ENCODE results near the gene C9orf152. TPM values are rescaled to one million over a fixed set of nuclear protein-coding genes. Genes with fewer than 3 reads are reported as not detected.

The C9orf152 gene
- total RNA-seq, 2 experiments from 2014 or later = not detected

GRCh38 chr9:110173322-110173642 is 34.7 kb downstream of the C9orf152 start:
- POLR2A ChIA-PET = interaction anchor here (0.5 kb wide), 1 partner anchor 264 kb away, joined by 3 read pairs; no protein-coding TSS in a partner anchor

GRCh38 chr9:110170357-110171257 is 37.4 kb downstream of the C9orf152 start:
- Mint-ChIP-seq H3K27me3 (no peaks in the 10 kb centered on the region), H3K36me3 (peaks cover 20% of the 10 kb centered on the region), H3K9me3 (no peaks in the 10 kb centered on the region), H3K4me3 (no peak overlapping the region), H3K4me1 (ENCODE audit: low read depth) (peaks cover 6% of the 10 kb centered on the region), H3K27ac (no peak overlapping the region)
- CTCF ChIA-PET = interaction anchor here (0.7 kb wide), 1 partner anchor 112 kb away, joined by 4 read pairs; no protein-coding TSS in a partner anchor
- no peak for DNase-seq
- POLR2A ChIA-PET = no interaction called here
- intact Hi-C loops (cut with micrococcal nuclease) = no loop called here

More at GRCh38 chr9:110173322-110173642, 34.7 kb downstream of the C9orf152 start:
- H3K36me3 Mint-ChIP-seq = peaks cover 16% of the 10 kb centered on the region
- no peak overlapping the region for H3K27ac Mint-ChIP-seq
- no peaks in the 10 kb centered on the region for H3K9me3 Mint-ChIP-seq
- intact Hi-C loops (cut with micrococcal nuclease) = no loop called here
- H3K4me3 Mint-ChIP-seq = no peak overlapping the region
- CTCF ChIA-PET = interaction anchor here (0.6 to 1.9 kb wide), 2 partner anchors 10 to 35 kb away, joined by 3 to 5 read pairs; no protein-coding TSS in a partner anchor
- no peaks in the 10 kb centered on the region for H3K27me3 Mint-ChIP-seq
- H3K4me1 Mint-ChIP-seq (ENCODE audit: low read depth) = peaks cover 6% of the 10 kb centered on the region
- no peak for DNase-seq

- DNase-seq = no peak
- CTCF ChIA-PET = no interaction called here
- Mint-ChIP-seq H3K36me3 (peaks cover 18% of the 10 kb centered on the region), H3K27ac (no peak overlapping the region), H3K9me3 (no peaks in the 10 kb centered on the region), H3K4me3 (no peak overlapping the region), H3K4me1 (ENCODE audit: low read depth) (peaks cover 4% of the 10 kb centered on the region), H3K27me3 (no peaks in the 10 kb centered on the region)
- POLR2A ChIA-PET = no interaction called here
- intact Hi-C loops (cut with micrococcal nuclease) = no loop called here
Observed at GRCh38 chr9:110168486-110168885, 39.5 kb downstream of the C9orf152 start.

- H3K36me3 Mint-ChIP-seq = peaks cover 12% of the 10 kb centered on the region
- intact Hi-C loops (cut with micrococcal nuclease) = no loop called here
Observed at GRCh38 chr9:110161940-110162339, 46.0 kb downstream of the C9orf152 start.

GRCh38 chr9:110160685-110161084 is 47.3 kb downstream of the C9orf152 start:
- Mint-ChIP-seq H3K27ac (no peak overlapping the region), H3K4me1 (ENCODE audit: low read depth) (peaks cover 58% of the 10 kb centered on the region)
- CTCF ChIA-PET = interaction anchor here (1.0 kb wide), 2 partner anchors 11 to 257 kb away, joined by 3 read pairs; no protein-coding TSS in a partner anchor

More at GRCh38 chr9:110161940-110162339, 46.0 kb downstream of the C9orf152 start:
- no peaks in the 10 kb centered on the region for H3K27me3 Mint-ChIP-seq
- no peak overlapping the region for H3K27ac Mint-ChIP-seq
- no peak for DNase-seq
- ChIA-PET POLR2A (no interaction called here), CTCF (interaction anchor here (1.0 to 1.1 kb wide), 3 partner anchors 10 to 462 kb away, joined by 3 read pairs; no protein-coding TSS in a partner anchor)
- H3K4me3 Mint-ChIP-seq = no peak overlapping the region
- peaks cover 45% of the 10 kb centered on the region for H3K4me1 Mint-ChIP-seq (ENCODE audit: low read depth)
- no peaks in the 10 kb centered on the region for H3K9me3 Mint-ChIP-seq

GRCh38 chr9:110160123-110160522 is 47.8 kb downstream of the C9orf152 start:
- H3K27ac Mint-ChIP-seq = no peak overlapping the region
- ChIA-PET CTCF (no interaction called here), POLR2A (no interaction called here)
- intact Hi-C loops (cut with micrococcal nuclease) = no loop called here
- DNase-seq = no peak
- no peak overlapping the region for H3K4me3 Mint-ChIP-seq
- H3K27me3 Mint-ChIP-seq = no peaks in the 10 kb centered on the region
- H3K9me3 Mint-ChIP-seq = no peaks in the 10 kb centered on the region
- H3K4me1 Mint-ChIP-seq (ENCODE audit: low read depth) = peaks cover 58% of the 10 kb centered on the region
- peaks cover 12% of the 10 kb centered on the region for H3K36me3 Mint-ChIP-seq

More at GRCh38 chr9:110160685-110161084, 47.3 kb downstream of the C9orf152 start:
- Mint-ChIP-seq H3K36me3 (peaks cover 12% of the 10 kb centered on the region), H3K27me3 (no peaks in the 10 kb centered on the region), H3K4me3 (no peak overlapping the region), H3K9me3 (no peaks in the 10 kb centered on the region)
- POLR2A ChIA-PET = no interaction called here
- intact Hi-C loops (cut with micrococcal nuclease) = no loop called here
- DNase-seq = no peak

- H3K27me3 Mint-ChIP-seq = no peaks in the 10 kb centered on the region
- H3K36me3 Mint-ChIP-seq = peaks cover 12% of the 10 kb centered on the region
- no peak for DNase-seq
- intact Hi-C loops (cut with micrococcal nuclease) = loop anchor here (10.0 kb wide), 1 partner anchor 713 kb away; no protein-coding TSS in a partner anchor
- ChIA-PET POLR2A (interaction anchor here (1.0 kb wide), 1 partner anchor 10 kb away, joined by 5 read pairs; no protein-coding TSS in a partner anchor), CTCF (interaction anchor here (1.0 to 3.2 kb wide), 5 partner anchors 14 to 272 kb away, joined by 3 to 16 read pairs (median 4); no protein-coding TSS in a partner anchor)
- H3K27ac Mint-ChIP-seq = peak overlapping the region; percentile 25
- peaks cover 59% of the 10 kb centered on the region for H3K4me1 Mint-ChIP-seq (ENCODE audit: low read depth)
- H3K4me3 Mint-ChIP-seq = no peak overlapping the region
- H3K9me3 Mint-ChIP-seq = no peaks in the 10 kb centered on the region
Observed at GRCh38 chr9:110157823-110158664, 49.9 kb downstream of the C9orf152 start.

GRCh38 chr9:110156902-110157301 is 51.1 kb downstream of the C9orf152 start:
- no peak overlapping the region for H3K4me3 Mint-ChIP-seq
- H3K27me3 Mint-ChIP-seq = no peaks in the 10 kb centered on the region
- H3K27ac Mint-ChIP-seq = no peak overlapping the region
- peak; percentile 38 for DNase-seq
- POLR2A ChIA-PET = no interaction called here
- H3K9me3 Mint-ChIP-seq = no peaks in the 10 kb centered on the region
- CTCF ChIA-PET = interaction anchor here (1.0 to 3.2 kb wide), 6 partner anchors 13 to 271 kb away, joined by 3 to 16 read pairs (median 4); no protein-coding TSS in a partner anchor
- H3K4me1 Mint-ChIP-seq (ENCODE audit: low read depth) = peaks cover 60% of the 10 kb centered on the region
- H3K36me3 Mint-ChIP-seq = peaks cover 12% of the 10 kb centered on the region
- intact Hi-C loops (cut with micrococcal nuclease) = loop anchor here (10.0 kb wide), 1 partner anchor 712 kb away; no protein-coding TSS in a partner anchor

GRCh38 chr9:110156416-110156815 is 51.5 kb downstream of the C9orf152 start:
- DNase-seq = no peak
- H3K27ac Mint-ChIP-seq = no peak overlapping the region
- intact Hi-C loops (cut with micrococcal nuclease) = loop anchor here (10.0 kb wide), 1 partner anchor 712 kb away; no protein-coding TSS in a partner anchor
- ChIA-PET POLR2A (interaction anchor here (0.6 kb wide), 1 partner anchor 9 kb away, joined by 3 read pairs; no protein-coding TSS in a partner anchor), CTCF (interaction anchor here (1.0 to 3.2 kb wide), 5 partner anchors 13 to 253 kb away, joined by 3 to 16 read pairs (median 4); no protein-coding TSS in a partner anchor)
- no peaks in the 10 kb centered on the region for H3K27me3 Mint-ChIP-seq
- peaks cover 12% of the 10 kb centered on the region for H3K36me3 Mint-ChIP-seq
- H3K4me3 Mint-ChIP-seq = no peak overlapping the region
- H3K4me1 Mint-ChIP-seq (ENCODE audit: low read depth) = peaks cover 56% of the 10 kb centered on the region
- no peaks in the 10 kb centered on the region for H3K9me3 Mint-ChIP-seq

GRCh38 chr9:110155751-110156150 is 52.2 kb downstream of the C9orf152 start:
- peaks cover 10% of the 10 kb centered on the region for H3K36me3 Mint-ChIP-seq
- ChIA-PET CTCF (interaction anchor here (1.1 to 3.2 kb wide), 3 partner anchors 9 to 253 kb away, joined by 4 to 16 read pairs (median 4); no protein-coding TSS in a partner anchor), POLR2A (no interaction called here)
- no peaks in the 10 kb centered on the region for H3K9me3 Mint-ChIP-seq
- DNase-seq = no peak
- H3K4me1 Mint-ChIP-seq (ENCODE audit: low read depth) = peaks cover 50% of the 10 kb centered on the region
- H3K27ac Mint-ChIP-seq = no peak overlapping the region
- no peaks in the 10 kb centered on the region for H3K27me3 Mint-ChIP-seq
- intact Hi-C loops (cut with micrococcal nuclease) = loop anchor here (10.0 kb wide), 1 partner anchor 711 kb away; no protein-coding TSS in a partner anchor
- no peak overlapping the region for H3K4me3 Mint-ChIP-seq

GRCh38 chr9:110153431-110153830 is 54.5 kb downstream of the C9orf152 start:
- ChIA-PET CTCF (interaction anchor here (0.6 to 9.0 kb wide), 5 partner anchors 58 to 487 kb away, joined by 3 to 95 read pairs (median 4); no protein-coding TSS in a partner anchor), POLR2A (no interaction called here)
- no peak overlapping the region for H3K27ac Mint-ChIP-seq
- H3K36me3 Mint-ChIP-seq = peaks cover 11% of the 10 kb centered on the region
- H3K4me3 Mint-ChIP-seq = no peak overlapping the region
- H3K9me3 Mint-ChIP-seq = no peaks in the 10 kb centered on the region
- no peak for DNase-seq
- H3K4me1 Mint-ChIP-seq (ENCODE audit: low read depth) = peaks cover 56% of the 10 kb centered on the region
- no peaks in the 10 kb centered on the region for H3K27me3 Mint-ChIP-seq
- intact Hi-C loops (cut with micrococcal nuclease) = loop anchor here (1.0 to 10.0 kb wide), 2 partner anchors 250 to 709 kb away; no protein-coding TSS in a partner anchor

Measured in activated CD4-positive, alpha-beta memory T cell treated with anti-CD3 and anti-CD28 coated beads for 36 hours (primary cell).